Keratinocyte (primary cell): ENCODE results near the gene GPR37. TPM values are rescaled to one million over a fixed set of nuclear protein-coding genes. Genes with fewer than 3 reads are reported as not detected.

ENCODE experiments used
- DNase-seq: peaks from one replicate; pipeline ENCODE4 v3.0.0-alpha.2; 2011; ENCODE audit warnings: low read depth, missing footprints, low spot score
- FAIRE-seq: peaks from 2 replicates; lab custom pipeline; 2011; peaks lifted over from hg19 to GRCh38; lab: Jason Lieb, UNC
- H2AFZ ChIP-seq: 2 replicates; pipeline ENCODE4 v1.6.0; 2012; ENCODE audit warnings: low read length, control low read depth, inconsistent platforms; ENCODE audit not compliant: control insufficient read depth
- H3K27ac ChIP-seq: 2 replicates; pipeline ENCODE4 v1.5.1; 2011; ENCODE audit warnings: low read length; ENCODE audit not compliant: control insufficient read depth, insufficient read depth
- H3K27me3 ChIP-seq: 3 replicates; pipeline ENCODE4 v1.6.0; 2011; ENCODE audit warnings: low read length; ENCODE audit not compliant: control insufficient read depth, insufficient read depth; ENCODE audit errors: extremely low read depth
- H3K36me3 ChIP-seq, 2 experiments: 2 replicates in 1 of 2; 3 replicates in 1 of 2; pipeline ENCODE4 v1.5.1; 2011; ENCODE audit warnings: low read length in 2 of 2, mild to moderate bottlenecking in 1 of 2; ENCODE audit not compliant: control insufficient read depth in 2 of 2, insufficient read depth in 2 of 2; ENCODE audit errors: extremely low read depth in 1 of 2
- H3K4me1 ChIP-seq: 3 replicates; pipeline ENCODE4 v1.5.1; 2011; ENCODE audit warnings: low read length; ENCODE audit not compliant: control insufficient read depth, insufficient read depth; ENCODE audit errors: extremely low read depth
- H3K4me2 ChIP-seq: 3 replicates; pipeline ENCODE4 v1.6.0; 2011; ENCODE audit warnings: low read depth, low read length; ENCODE audit not compliant: control insufficient read depth, insufficient read depth; ENCODE audit errors: extremely low read depth
- H3K4me3 ChIP-seq, 3 experiments: fragments of 200-600 bp in 1 of 3; sonication (generic) in 1 of 3; 2 replicates in 2 of 3; 3 replicates in 1 of 3; pipeline ENCODE4 v1.5.1; 2011 to 2016; ENCODE audit warnings: low read length in 3 of 3, mild to moderate bottlenecking in 3 of 3, control low read depth in 2 of 3, inconsistent platforms in 1 of 3, low read depth in 1 of 3, mixed read lengths in 1 of 3, mixed run types in 1 of 3, moderate library complexity in 1 of 3; ENCODE audit not compliant: control insufficient read depth in 2 of 3, insufficient read depth in 2 of 3; ENCODE audit errors: extremely low read depth in 1 of 3
- H3K79me2 ChIP-seq: 2 replicates; pipeline ENCODE4 v1.6.0; 2012; ENCODE audit warnings: low read length; ENCODE audit not compliant: control insufficient read depth, insufficient read depth
- H3K9ac ChIP-seq: 3 replicates; pipeline ENCODE4 v1.6.0; 2011; ENCODE audit warnings: low read length; ENCODE audit not compliant: control insufficient read depth, insufficient read depth; ENCODE audit errors: extremely low read depth
- H3K9me1 ChIP-seq: 3 replicates; pipeline ENCODE4 v1.6.0; 2011; ENCODE audit warnings: low read length; ENCODE audit not compliant: control insufficient read depth, insufficient read depth; ENCODE audit errors: extremely low read depth
- H3K9me3 ChIP-seq: 2 replicates; pipeline ENCODE4 v1.5.1; 2012; ENCODE audit warnings: low read depth, low read length; ENCODE audit not compliant: control insufficient read depth
- H4K20me1 ChIP-seq: 3 replicates; pipeline ENCODE4 v1.6.0; 2011; ENCODE audit warnings: low read length; ENCODE audit not compliant: control insufficient read depth, insufficient read depth; ENCODE audit errors: extremely low read depth
- CTCF ChIP-seq, 3 experiments: IDR thresholded peaks in 1 of 3; conservative IDR thresholded peaks in 1 of 3; optimal IDR thresholded peaks in 1 of 3; 2 replicates in 2 of 3; 3 replicates in 1 of 3; pipeline versions ENCODE3 to v1.5.1; 2011; ENCODE audit warnings: low read length in 3 of 3, mild to moderate bottlenecking in 3 of 3, moderate library complexity in 2 of 3, control low read depth in 1 of 3, inconsistent platforms in 1 of 3; ENCODE audit not compliant: insufficient read depth in 2 of 3; ENCODE audit errors: extremely low read depth in 1 of 3
- EZH2 ChIP-seq: IDR thresholded peaks from one replicate; pipeline ENCODE4 v1.6.1; 2012; ENCODE audit warnings: inconsistent platforms, mild to moderate bottlenecking, low read length, moderate library complexity
- dilution Hi-C: fragments of 300-500 bp; cut with MboI; formaldehyde crosslinking; loops from one replicate; pipeline ENCODE4 v1.7.0; 2020; ENCODE audit warnings: low sequenced_read_pairs; ENCODE audit not compliant: extremely low pct_ligation_motif_present
- polyA plus RNA-seq, 5 experiments: library from polyadenylated mRNA; depleted of rRNA in 3 of 5; stranded (reverse) in 3 of 5; stranded (forward) in 1 of 5; unstranded in 1 of 5; fragments of >200 nt; gene quantifications; 1 replicate in 1 of 5; 2 replicates in 3 of 5; 3 replicates in 1 of 5; pipeline versions ENCODE4 v1.2.1 to v1.2.3, GENCODE V29; 2011 to 2012; ENCODE audit warnings: missing spikeins in 2 of 5, low read depth in 1 of 5, low replicate concordance in 1 of 5

GPR37 gene
- polyA plus RNA-seq, 1 donor (not counting 4 experiments of a cell fraction or from before 2014, with no cell fraction given) = 0.58 TPM

- FAIRE-seq (no peak), DNase-seq (no peak)
- no peak overlapping the region for H3K27ac ChIP-seq
- no peaks in the 10 kb centered on the region for H4K20me1 ChIP-seq
- no peaks in the 10 kb centered on the region for H3K36me3 ChIP-seq
- H2AFZ ChIP-seq = no peak overlapping the region
- H3K9ac ChIP-seq = no peak overlapping the region
- TF ChIP-seq CTCF (optimal IDR thresholded peaks at IDR 0.05 in 1 of 3, IDR thresholded peaks at IDR 0.05 in 1 of 3, conservative IDR thresholded peaks at IDR 0.05 in 1 of 3; ENCODE audit: extremely low read depth in 1 of 3, insufficient read depth in 2 of 3, low read length in 3 of 3) (no peak), EZH2 (no peak)
- peaks cover 5% of the 10 kb centered on the region for H3K4me1 ChIP-seq
- H3K79me2 ChIP-seq = no peaks in the 10 kb centered on the region
- H3K4me2 ChIP-seq = no peak overlapping the region
- no peak overlapping the region for H3K4me3 ChIP-seq
- no peaks in the 10 kb centered on the region for H3K27me3 ChIP-seq
- H3K9me3 ChIP-seq = no peaks in the 10 kb centered on the region
- H3K9me1 ChIP-seq = no peaks in the 10 kb centered on the region
- dilution Hi-C loops = no loop called here
Measured at GRCh38 chr7:124724507-124725192, 40.9 kb downstream of the GPR37 start.

DNA sequence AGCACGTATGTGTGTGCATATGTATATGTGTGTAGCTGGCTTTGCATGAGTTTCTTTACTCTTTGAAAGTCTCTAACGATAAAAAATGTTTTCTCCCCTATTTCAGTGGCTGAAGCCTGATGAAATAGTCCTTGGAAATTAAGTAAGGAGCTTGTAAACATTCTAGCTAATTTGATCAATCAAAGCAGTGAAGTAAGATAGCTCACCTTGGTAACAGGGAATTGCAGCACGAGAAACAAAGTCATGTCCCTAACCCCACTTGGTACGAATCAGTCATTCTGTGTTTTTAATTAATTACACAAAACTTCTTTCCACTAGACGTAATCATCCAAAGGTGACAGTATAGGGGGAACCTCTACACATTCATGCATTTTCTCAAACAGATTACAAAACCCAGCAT is 41.5 kb downstream of the GPR37 start:
- Histone ChIP-seq H3K79me2 (no peaks in the 10 kb centered on the region), H3K4me3 (no peak overlapping the region), H2AFZ (no peak overlapping the region), H3K4me2 (no peak overlapping the region), H3K27me3 (no peaks in the 10 kb centered on the region), H3K9me3 (no peaks in the 10 kb centered on the region), H3K4me1 (peaks cover 6% of the 10 kb centered on the region), H4K20me1 (no peaks in the 10 kb centered on the region), H3K9ac (no peak overlapping the region), H3K36me3 (no peaks in the 10 kb centered on the region), H3K27ac (no peak overlapping the region), H3K9me1 (no peaks in the 10 kb centered on the region)
- no peak for TF ChIP-seq CTCF (optimal IDR thresholded peaks at IDR 0.05 in 1 of 3, IDR thresholded peaks at IDR 0.05 in 1 of 3, conservative IDR thresholded peaks at IDR 0.05 in 1 of 3; ENCODE audit: extremely low read depth in 1 of 3, insufficient read depth in 2 of 3, low read length in 3 of 3)
- FAIRE-seq = no peak
- dilution Hi-C loops = no loop called here
- DNase-seq = no peak
